CD4-positive, alpha-beta T cell (primary cell): ENCODE results near the gene CPNE1. TPM values are rescaled to one million over a fixed set of nuclear protein-coding genes. Genes with fewer than 3 reads are reported as not detected.

Experiments used
- ATAC-seq: fragments of 200-7000 bp; cut with Tn5 transposase; one replicate; pipeline ENCODE4 v1.10.0; 2022; ENCODE audit warnings: mild to moderate bottlenecking; ENCODE audit not compliant: poor library complexity
- CTCF ChIA-PET: fragments of 350-600 bp; sonication (Branson Sonifier 250); formaldehyde crosslinking; loops from one replicate; lab custom pipeline; 2021; ENCODE audit warnings: antibody characterized with exemption, inconsistent platforms; lab: Charles Lee
- POLR2A ChIA-PET: fragments of 350-600 bp; sonication (Branson Sonifier 250); formaldehyde crosslinking; loops from one replicate; lab custom pipeline; 2021; ENCODE audit warnings: antibody characterized with exemption, inconsistent platforms; lab: Charles Lee
- DNase-seq, 14 experiments: peaks; one replicate each; pipeline ENCODE4 v3.0.0-alpha.2; 2013 to 2020; ENCODE audit warnings: mixed read lengths in 2 of 14
- H3K27ac ChIP-seq, 2 donors: one replicate each; pipeline versions ENCODE4 v1.5.1 to v1.7.0; 2013; ENCODE audit warnings: low read length in 2 of 2, low read depth in 1 of 2, mild to moderate bottlenecking in 1 of 2
- H3K27me3 ChIP-seq, 2 experiments: 1 replicate in 1 of 2; 2 replicates in 1 of 2; pipeline versions ENCODE4 v1.6.1 to v1.7.0; 2013; ENCODE audit warnings: low read length in 2 of 2, control low read depth in 1 of 2, mild to moderate bottlenecking in 1 of 2, moderate library complexity in 1 of 2; ENCODE audit not compliant: insufficient read depth in 2 of 2, control insufficient read depth in 1 of 2
- H3K36me3 ChIP-seq: one replicate; pipeline ENCODE4 v1.6.1; 2013; ENCODE audit warnings: low read length, control low read depth; ENCODE audit not compliant: insufficient read depth
- H3K4me1 ChIP-seq: one replicate; pipeline ENCODE4 v1.6.1; 2013; ENCODE audit warnings: low read length, control low read depth; ENCODE audit not compliant: insufficient read depth
- H3K4me3 ChIP-seq: one replicate; pipeline ENCODE4 v1.5.1; 2013; ENCODE audit warnings: mild to moderate bottlenecking, low read length, moderate library complexity
- H3K9me3 ChIP-seq, 2 experiments: 1 replicate in 1 of 2; 2 replicates in 1 of 2; pipeline versions ENCODE4 v1.6.1 to v1.7.0; 2013; ENCODE audit warnings: low read length in 2 of 2, mild to moderate bottlenecking in 2 of 2, control low read depth in 1 of 2, moderate library complexity in 1 of 2; ENCODE audit not compliant: control insufficient read depth in 1 of 2, insufficient read depth in 1 of 2
- H3K27ac Mint-ChIP-seq: one replicate; pipeline ENCODE4 v1.8.0; 2020; ENCODE audit warnings: mixed read lengths
- H3K27me3 Mint-ChIP-seq: one replicate; pipeline ENCODE4 v1.8.0; 2021; ENCODE audit warnings: mixed read lengths
- H3K36me3 Mint-ChIP-seq: one replicate; pipeline ENCODE4 v1.8.0; 2021; ENCODE audit warnings: low read depth, mixed read lengths
- H3K4me1 Mint-ChIP-seq: one replicate; pipeline ENCODE4 v1.8.0; 2021; ENCODE audit warnings: low read depth, mixed read lengths
- H3K4me3 Mint-ChIP-seq: one replicate; pipeline ENCODE4 v1.8.0; 2020; ENCODE audit warnings: mild to moderate bottlenecking, mixed read lengths
- H3K9me3 Mint-ChIP-seq: one replicate; pipeline ENCODE4 v1.8.0; 2020; ENCODE audit warnings: mixed read lengths
- intact Hi-C, 2 experiments: fragments of 100-400 bp; cut with DNase I in 1 of 2; cut with micrococcal nuclease in 1 of 2; formaldehyde crosslinking; loops; one replicate each; pipeline versions ENCODE4 v1.15.1 to v1.9.0; 2023 to 2025; cut with DNase I, micrococcal nuclease
- total RNA-seq, 174 experiments: library from RNA in 2 of 174; stranded (reverse) in 2 of 174; gene quantifications; one replicate each; pipeline ENCODE4 v1.2.3 and lab custom pipeline; 2021 to 2026
- TF ChIP-seq, protein P1 (sequence below): fragments of 200-600 bp; IDR thresholded peaks from one replicate; pipeline ENCODE4 v1.8.0; 2022; ENCODE audit warnings: antibody characterized with exemption, mild to moderate bottlenecking

CPNE1 gene
- total RNA-seq, 2 experiments from 2014 or later = 146 to 153 TPM

DNA sequence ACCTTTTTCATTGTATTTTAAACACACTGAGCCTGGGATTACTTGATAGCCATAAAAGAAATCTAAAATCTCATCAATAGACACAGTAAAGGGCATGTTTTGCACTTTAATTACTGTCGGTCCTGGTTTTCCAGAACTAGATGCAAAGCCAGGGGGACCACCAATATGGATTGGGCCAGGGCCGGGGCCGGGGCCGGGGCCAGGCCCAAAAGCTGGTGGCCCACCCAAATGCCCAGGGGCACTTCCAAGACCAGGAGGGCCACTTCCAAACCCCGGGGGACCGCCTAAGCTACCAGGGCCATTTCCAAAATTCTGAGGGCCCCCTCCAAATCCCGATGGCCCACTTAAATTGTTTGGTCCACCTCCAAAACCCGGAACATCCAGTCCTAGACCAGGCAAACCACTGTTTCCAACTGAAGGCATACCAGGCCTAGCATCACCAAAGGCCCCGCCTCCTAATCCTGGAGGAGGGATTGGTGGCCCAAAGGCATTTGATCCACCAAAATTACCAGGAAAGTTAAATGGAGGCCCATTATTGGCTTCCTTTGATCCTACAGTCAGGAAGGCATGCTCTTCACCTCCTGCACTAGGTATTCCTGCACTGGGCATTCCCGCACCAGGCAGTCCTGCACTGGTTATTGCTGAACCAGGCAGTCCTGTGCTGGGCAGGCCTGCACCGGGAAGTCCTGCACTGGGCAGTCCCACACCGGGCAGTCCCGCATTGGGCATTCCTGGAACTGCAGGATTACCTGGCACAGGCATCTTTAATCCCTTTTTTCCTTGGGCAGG is 11.9 kb downstream of the CPNE1 start:
- TF ChIP-seq, protein P1, sequence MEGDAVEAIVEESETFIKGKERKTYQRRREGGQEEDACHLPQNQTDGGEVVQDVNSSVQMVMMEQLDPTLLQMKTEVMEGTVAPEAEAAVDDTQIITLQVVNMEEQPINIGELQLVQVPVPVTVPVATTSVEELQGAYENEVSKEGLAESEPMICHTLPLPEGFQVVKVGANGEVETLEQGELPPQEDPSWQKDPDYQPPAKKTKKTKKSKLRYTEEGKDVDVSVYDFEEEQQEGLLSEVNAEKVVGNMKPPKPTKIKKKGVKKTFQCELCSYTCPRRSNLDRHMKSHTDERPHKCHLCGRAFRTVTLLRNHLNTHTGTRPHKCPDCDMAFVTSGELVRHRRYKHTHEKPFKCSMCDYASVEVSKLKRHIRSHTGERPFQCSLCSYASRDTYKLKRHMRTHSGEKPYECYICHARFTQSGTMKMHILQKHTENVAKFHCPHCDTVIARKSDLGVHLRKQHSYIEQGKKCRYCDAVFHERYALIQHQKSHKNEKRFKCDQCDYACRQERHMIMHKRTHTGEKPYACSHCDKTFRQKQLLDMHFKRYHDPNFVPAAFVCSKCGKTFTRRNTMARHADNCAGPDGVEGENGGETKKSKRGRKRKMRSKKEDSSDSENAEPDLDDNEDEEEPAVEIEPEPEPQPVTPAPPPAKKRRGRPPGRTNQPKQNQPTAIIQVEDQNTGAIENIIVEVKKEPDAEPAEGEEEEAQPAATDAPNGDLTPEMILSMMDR = no peak
- H3K27me3 Mint-ChIP-seq = no peaks in the 10 kb centered on the region
- Histone ChIP-seq H3K9me3 (no peaks in the 10 kb centered on the region), H3K4me1 (peaks cover 21% of the 10 kb centered on the region), H3K4me3 (no peak overlapping the region), H3K36me3 (peaks cover 47% of the 10 kb centered on the region), H3K27me3 (no peaks in the 10 kb centered on the region), H3K27ac (no peak overlapping the region)
- H3K27ac Mint-ChIP-seq = peak overlapping the region; percentile 40
- H3K4me1 Mint-ChIP-seq = peaks cover 58% of the 10 kb centered on the region
- H3K9me3 Mint-ChIP-seq = no peaks in the 10 kb centered on the region
- POLR2A ChIA-PET = interaction anchor here (0.9 to 2.6 kb wide), 3 partner anchors 8 to 11 kb away, joined by 4 to 15 read pairs (median 6); partner anchors contain the start of genes CPNE1 and RBM12
- intact Hi-C loops = no loop called here
- DNase-seq (no peak), ATAC-seq (no peak)
- H3K36me3 Mint-ChIP-seq = peaks cover 47% of the 10 kb centered on the region
- no peak overlapping the region for H3K4me3 Mint-ChIP-seq
- CTCF ChIA-PET = interaction anchor here (0.5 to 1.5 kb wide), 3 partner anchors 34 to 684 kb away, joined by 3 to 5 read pairs (median 3); no protein-coding TSS in a partner anchor

DNA sequence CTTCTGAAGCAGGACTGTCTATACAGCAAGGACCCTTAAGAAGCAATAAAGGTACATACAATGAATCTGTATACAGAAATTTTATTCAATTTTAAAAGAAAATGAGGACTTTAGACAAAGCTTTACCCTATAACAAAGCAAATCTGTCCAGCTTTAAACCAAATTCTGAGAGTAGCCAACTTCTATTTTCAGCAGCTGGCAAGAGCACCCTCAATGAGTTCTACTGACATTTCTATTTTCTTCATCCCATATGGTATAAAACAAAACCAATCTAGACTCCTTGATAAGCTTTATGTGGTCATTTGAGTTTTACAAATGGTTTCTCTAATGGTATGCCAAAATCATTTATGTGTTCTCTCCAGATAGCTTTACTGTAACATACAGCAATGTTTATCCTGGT is 12.7 kb downstream of the CPNE1 start:
- peak overlapping the region; percentile 40 for H3K27ac Mint-ChIP-seq
- no peak overlapping the region for H3K4me3 Mint-ChIP-seq
- CTCF ChIA-PET = interaction anchor here (0.5 kb wide), 1 partner anchor 683 kb away, joined by 3 read pairs; no protein-coding TSS in a partner anchor
- H3K9me3 ChIP-seq = no peaks in the 10 kb centered on the region
- ATAC-seq = no peak
- H3K4me1 Mint-ChIP-seq = peaks cover 55% of the 10 kb centered on the region
- peaks cover 47% of the 10 kb centered on the region for H3K36me3 ChIP-seq
- DNase-seq = no peak
- intact Hi-C loops = no loop called here
- no peaks in the 10 kb centered on the region for H3K9me3 Mint-ChIP-seq
- H3K36me3 Mint-ChIP-seq = peaks cover 41% of the 10 kb centered on the region
- H3K4me1 ChIP-seq = peaks cover 20% of the 10 kb centered on the region
- H3K4me3 ChIP-seq = no peak overlapping the region
- H3K27ac ChIP-seq = no peak overlapping the region
- POLR2A ChIA-PET = interaction anchor here (0.9 to 2.6 kb wide), 3 partner anchors 9 to 12 kb away, joined by 4 to 15 read pairs (median 6); partner anchors contain the start of genes CPNE1 and RBM12
- TF ChIP-seq, protein P1 = no peak
- no peaks in the 10 kb centered on the region for H3K27me3 ChIP-seq
- H3K27me3 Mint-ChIP-seq = no peaks in the 10 kb centered on the region

DNA sequence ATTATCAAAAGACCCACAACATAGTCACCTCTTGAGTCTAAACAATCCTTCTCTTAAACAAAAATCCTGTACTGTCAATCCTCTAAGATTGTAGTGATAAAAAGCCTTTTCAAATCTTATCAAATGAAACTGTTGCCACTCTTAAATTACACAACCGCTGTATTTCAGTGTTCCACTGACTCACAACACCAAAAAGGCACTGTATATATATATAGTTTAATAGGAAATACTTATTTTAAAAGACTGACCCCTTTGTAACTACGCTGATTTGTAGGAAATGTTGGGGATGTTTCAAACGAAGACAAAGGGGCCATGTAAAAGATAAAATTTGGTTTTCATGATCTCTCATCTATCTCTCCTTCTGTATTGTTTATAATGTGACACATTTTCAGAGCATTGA is 14.1 kb downstream of the CPNE1 start:
- no peak for DNase-seq
- intact Hi-C loops = no loop called here
- Histone ChIP-seq H3K27me3 (no peaks in the 10 kb centered on the region), H3K4me1 (peaks cover 20% of the 10 kb centered on the region), H3K4me3 (no peak overlapping the region), H3K27ac (no peak overlapping the region), H3K36me3 (peaks cover 44% of the 10 kb centered on the region), H3K9me3 (no peaks in the 10 kb centered on the region)
- ChIA-PET POLR2A (no interaction called here), CTCF (interaction anchor here (1.0 kb wide), 1 partner anchor 18 kb away, joined by 3 read pairs; no protein-coding TSS in a partner anchor)
- no peak overlapping the region for H3K4me3 Mint-ChIP-seq
- H3K36me3 Mint-ChIP-seq = peaks cover 42% of the 10 kb centered on the region
- peak overlapping the region; percentile 45 for H3K27ac Mint-ChIP-seq
- H3K27me3 Mint-ChIP-seq = no peaks in the 10 kb centered on the region
- peaks cover 60% of the 10 kb centered on the region for H3K4me1 Mint-ChIP-seq
- no peaks in the 10 kb centered on the region for H3K9me3 Mint-ChIP-seq
- ATAC-seq = no peak
- TF ChIP-seq, protein P1 = no peak
